OCI-LY1 (cell line): ENCODE measurements around the gene ADAMTS7.
A peak's percentile ranks its signal among the peaks of the same experiment; 100 is the strongest.

ENCODE experiments used
- H2AFZ ChIP-seq: fragments of 200-600 bp; sonication (generic), shearing (Covaris generic); 2 replicates; pipeline ENCODE4 v1.6.0; 2014; ENCODE audit warnings: antibody characterized with exemption, mild to moderate bottlenecking, low read length
- H3F3A ChIP-seq: fragments of 200-600 bp; sonication (generic), shearing (Covaris generic); 2 replicates; pipeline ENCODE4 v1.6.0; 2014; ENCODE audit warnings: mild to moderate bottlenecking, antibody characterized with exemption, low read length, moderate library complexity; ENCODE audit not compliant: insufficient read depth
- H3K27ac ChIP-seq: fragments of 200-600 bp; sonication (generic); 2 replicates; pipeline ENCODE4 v1.5.1; 2014; ENCODE audit warnings: low read length, mixed run types, mild to moderate bottlenecking, low read depth; ENCODE audit not compliant: poor library complexity, severe bottlenecking
- H3K27me3 ChIP-seq: fragments of 200-600 bp; sonication (generic); 2 replicates; pipeline ENCODE4 v1.6.0; 2014; ENCODE audit warnings: antibody characterized with exemption, mild to moderate bottlenecking, low read length, moderate library complexity; ENCODE audit not compliant: insufficient read depth
- H3K36me3 ChIP-seq: fragments of 200-600 bp; sonication (generic); 2 replicates; pipeline ENCODE4 v1.6.1; 2014; ENCODE audit warnings: mild to moderate bottlenecking, antibody characterized with exemption, low read length, moderate library complexity, mixed read lengths; ENCODE audit not compliant: insufficient read depth
- H3K4me1 ChIP-seq: fragments of 200-600 bp; sonication (generic); 2 replicates; pipeline ENCODE4 v1.5.1; 2014; ENCODE audit warnings: mild to moderate bottlenecking, low read length, moderate library complexity; ENCODE audit not compliant: insufficient read depth, severe bottlenecking
- H3K4me2 ChIP-seq: fragments of 200-600 bp; sonication (generic), shearing (Covaris generic); 2 replicates; pipeline ENCODE4 v1.6.1; 2014; ENCODE audit warnings: low read length
- H3K4me3 ChIP-seq: fragments of 200-600 bp; sonication (generic); 2 replicates; pipeline ENCODE4 v1.5.1; 2014; ENCODE audit warnings: low read length, low read depth, mild to moderate bottlenecking, mixed read lengths; ENCODE audit not compliant: poor library complexity, severe bottlenecking
- H3K79me2 ChIP-seq: fragments of 200-600 bp; shearing (Covaris generic); 2 replicates; pipeline ENCODE4 v1.6.1; 2016; ENCODE audit warnings: mixed run types, low read length, mixed read lengths; ENCODE audit not compliant: insufficient read depth
- H3K9ac ChIP-seq: fragments of 200-600 bp; sonication (generic), shearing (Covaris generic); 2 replicates; pipeline ENCODE4 v1.6.1; 2014; ENCODE audit warnings: mild to moderate bottlenecking, low read length, mixed read lengths
- H3K9me2 ChIP-seq: fragments of 200-600 bp; sonication (generic), shearing (Covaris generic); 2 replicates; pipeline ENCODE4 v1.6.1; 2014; ENCODE audit warnings: low read depth, mild to moderate bottlenecking, low read length, mixed read lengths
- H3K9me3 ChIP-seq: fragments of 200-600 bp; shearing (Covaris generic); 2 replicates; pipeline ENCODE4 v1.6.1; 2014; ENCODE audit warnings: low read length, mixed read lengths
- H4K20me1 ChIP-seq: fragments of 200-600 bp; sonication (generic), shearing (Covaris generic); 2 replicates; pipeline ENCODE4 v1.6.0; 2016; ENCODE audit warnings: mild to moderate bottlenecking, low read length; ENCODE audit not compliant: insufficient read depth
- EZH2 ChIP-seq: fragments of 200-600 bp; sonication (generic), shearing (Covaris generic); IDR thresholded peaks from 2 replicates; pipeline ENCODE4 v1.8.0; 2017; ENCODE audit warnings: borderline replicate concordance, mixed run types, mild to moderate bottlenecking, antibody characterized with exemption, low read length, moderate library complexity, mixed read lengths
- TF ChIP-seq, protein P1 (sequence below): fragments of 200-600 bp; sonication (generic), shearing (Covaris generic); IDR thresholded peaks from 2 replicates; pipeline ENCODE4 v1.5.1; 2017; ENCODE audit warnings: mild to moderate bottlenecking, antibody characterized with exemption, low read length, moderate library complexity, mixed read lengths

The ADAMTS7 gene

DNA sequence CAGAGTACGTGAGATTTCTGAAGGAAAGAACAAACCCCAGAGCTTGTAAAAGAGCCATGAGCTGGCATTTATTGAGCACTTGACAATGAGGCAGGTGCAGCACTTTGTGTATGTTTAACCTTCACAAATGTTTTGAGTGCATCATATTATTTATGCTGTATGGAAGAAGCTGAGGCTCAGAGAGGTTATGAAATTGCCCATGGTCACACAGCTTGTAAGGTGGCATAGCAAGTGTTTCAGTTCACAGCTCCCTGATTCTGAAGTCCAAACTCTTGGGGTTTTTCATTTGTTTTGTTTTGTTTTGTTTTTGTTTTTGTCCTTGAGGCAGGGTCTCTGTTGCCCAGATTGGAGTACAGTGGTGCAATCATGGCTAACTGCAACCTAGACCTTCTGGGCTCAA, 25.1 kb upstream of the ADAMTS7 start:
- H3K9ac ChIP-seq: no peak overlapping the region
- peaks cover 11% of the 10 kb centered on the region for H3K4me1 ChIP-seq
- no peaks in the 10 kb centered on the region for H4K20me1 ChIP-seq
- no peak overlapping the region for H2AFZ ChIP-seq
- H3K36me3 ChIP-seq: no peaks in the 10 kb centered on the region
- H3K9me2 ChIP-seq: no peaks in the 10 kb centered on the region
- no peaks in the 10 kb centered on the region for H3K27me3 ChIP-seq
- H3F3A ChIP-seq: no peaks in the 10 kb centered on the region
- no peak overlapping the region for H3K4me3 ChIP-seq
- TF ChIP-seq EZH2: no peak
- TF ChIP-seq, protein P1, sequence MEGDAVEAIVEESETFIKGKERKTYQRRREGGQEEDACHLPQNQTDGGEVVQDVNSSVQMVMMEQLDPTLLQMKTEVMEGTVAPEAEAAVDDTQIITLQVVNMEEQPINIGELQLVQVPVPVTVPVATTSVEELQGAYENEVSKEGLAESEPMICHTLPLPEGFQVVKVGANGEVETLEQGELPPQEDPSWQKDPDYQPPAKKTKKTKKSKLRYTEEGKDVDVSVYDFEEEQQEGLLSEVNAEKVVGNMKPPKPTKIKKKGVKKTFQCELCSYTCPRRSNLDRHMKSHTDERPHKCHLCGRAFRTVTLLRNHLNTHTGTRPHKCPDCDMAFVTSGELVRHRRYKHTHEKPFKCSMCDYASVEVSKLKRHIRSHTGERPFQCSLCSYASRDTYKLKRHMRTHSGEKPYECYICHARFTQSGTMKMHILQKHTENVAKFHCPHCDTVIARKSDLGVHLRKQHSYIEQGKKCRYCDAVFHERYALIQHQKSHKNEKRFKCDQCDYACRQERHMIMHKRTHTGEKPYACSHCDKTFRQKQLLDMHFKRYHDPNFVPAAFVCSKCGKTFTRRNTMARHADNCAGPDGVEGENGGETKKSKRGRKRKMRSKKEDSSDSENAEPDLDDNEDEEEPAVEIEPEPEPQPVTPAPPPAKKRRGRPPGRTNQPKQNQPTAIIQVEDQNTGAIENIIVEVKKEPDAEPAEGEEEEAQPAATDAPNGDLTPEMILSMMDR: no peak
- H3K9me3 ChIP-seq: no peaks in the 10 kb centered on the region
- H3K27ac ChIP-seq: no peak overlapping the region
- no peaks in the 10 kb centered on the region for H3K79me2 ChIP-seq
- no peak overlapping the region for H3K4me2 ChIP-seq

GRCh38 chr15:78831229-78832207, 20.3 kb upstream of the ADAMTS7 start:
- Histone ChIP-seq H3K27ac (no peak overlapping the region), H3K4me2 (peak overlapping the region; percentile 48; the same call in 1 of the 2 replicates), H2AFZ (no peak overlapping the region), H3K9me2 (no peaks in the 10 kb centered on the region), H4K20me1 (no peaks in the 10 kb centered on the region), H3K27me3 (peaks cover 5% of the 10 kb centered on the region; the same call in 1 of the 2 replicates), H3K4me1 (peaks cover 6% of the 10 kb centered on the region), H3K9ac (no peak overlapping the region), H3F3A (no peaks in the 10 kb centered on the region), H3K9me3 (no peaks in the 10 kb centered on the region), H3K36me3 (no peaks in the 10 kb centered on the region), H3K79me2 (no peaks in the 10 kb centered on the region), H3K4me3 (peak overlapping the region; percentile 28)
- TF ChIP-seq, protein P1: no peak
- TF ChIP-seq EZH2: no peak

DNA sequence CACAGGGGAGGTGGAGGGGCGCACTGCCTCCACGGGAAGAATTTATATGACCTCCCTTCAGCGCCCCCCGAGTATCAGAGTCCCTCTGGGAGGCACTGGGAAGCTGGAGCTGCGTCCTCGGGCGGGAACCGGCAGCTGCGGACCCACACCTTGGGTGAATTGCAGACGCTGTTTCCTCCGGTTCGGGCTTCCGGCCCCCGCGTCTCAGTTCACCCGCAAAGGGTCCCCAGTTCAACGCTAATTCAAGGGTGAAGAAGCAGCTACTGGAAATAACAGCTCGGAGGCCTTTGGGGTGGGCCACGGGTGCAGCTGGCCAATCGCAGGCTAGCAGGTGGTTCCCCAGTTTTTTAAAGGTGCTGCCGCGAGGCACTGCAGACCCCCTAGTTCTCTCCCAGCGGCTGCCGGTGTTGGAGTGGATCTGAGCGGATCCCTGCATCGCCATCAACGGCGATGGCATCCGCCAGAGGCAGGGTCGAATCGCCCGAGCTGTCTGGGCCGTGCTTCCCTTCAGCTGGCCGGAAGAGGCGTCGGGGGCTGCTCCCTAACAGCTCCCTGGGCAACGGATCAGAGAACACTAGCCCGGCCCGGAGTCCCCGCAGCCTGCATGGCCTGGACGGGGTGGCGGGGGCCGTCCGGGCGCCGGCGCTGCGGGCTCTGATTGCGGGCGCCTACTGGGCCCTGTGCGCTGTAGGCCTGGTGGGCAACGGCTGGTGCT, 19.4 kb upstream of the ADAMTS7 start:
- Histone ChIP-seq H3K4me3 (peak overlapping the region; percentile 28), H3K9me2 (no peaks in the 10 kb centered on the region), H3K27ac (no peak overlapping the region), H3K9me3 (no peaks in the 10 kb centered on the region), H3K9ac (no peak overlapping the region; the same call in 1 of the 2 replicates), H3K27me3 (peaks cover 5% of the 10 kb centered on the region; the same call in 1 of the 2 replicates), H2AFZ (no peak overlapping the region), H3F3A (no peaks in the 10 kb centered on the region), H3K4me1 (peaks cover 6% of the 10 kb centered on the region), H3K79me2 (no peaks in the 10 kb centered on the region), H3K4me2 (peak overlapping the region; percentile 48; the same call in 1 of the 2 replicates), H4K20me1 (no peaks in the 10 kb centered on the region), H3K36me3 (no peaks in the 10 kb centered on the region)
- TF ChIP-seq EZH2: no peak
- TF ChIP-seq, protein P1: no peak
